NT2/D1 (cell line): ENCODE measurements around the gene KBTBD2.
"Not testable (repeated sequence)": the region's sequence is repeated elsewhere in the genome, so short reads cannot be mapped to it uniquely, and the experiment has no call there.

ENCODE experiments used
- DNase-seq: peaks from one replicate; pipeline ENCODE4 v3.0.0-alpha.2; 2011; ENCODE audit warnings: low read depth, low spot score
- H3K27me3 ChIP-seq: 2 replicates; pipeline ENCODE4 v1.6.0; 2011; ENCODE audit warnings: mild to moderate bottlenecking; ENCODE audit not compliant: insufficient read length, insufficient read depth
- H3K36me3 ChIP-seq: 2 replicates; pipeline ENCODE4 v1.6.1; 2011; ENCODE audit warnings: mild to moderate bottlenecking, low read length, mixed read lengths; ENCODE audit not compliant: insufficient read depth, insufficient read length
- H3K4me1 ChIP-seq: 2 replicates; pipeline ENCODE4 v1.5.1; 2011; ENCODE audit not compliant: insufficient read depth, insufficient read length
- H3K4me3 ChIP-seq: 2 replicates; pipeline ENCODE4 v1.5.1; 2011; ENCODE audit warnings: low read depth; ENCODE audit not compliant: insufficient read length
- H3K9ac ChIP-seq: 2 replicates; pipeline ENCODE4 v1.6.0; 2011; ENCODE audit warnings: low read depth; ENCODE audit not compliant: insufficient read length
- H3K9me3 ChIP-seq: 2 replicates; pipeline ENCODE4 v1.5.1; 2011; ENCODE audit warnings: mild to moderate bottlenecking, low read length; ENCODE audit not compliant: insufficient read depth
- SUZ12 ChIP-seq: IDR thresholded peaks from 2 replicates; pipeline ENCODE4 v1.6.1; 2011; ENCODE audit not compliant: insufficient read length, insufficient read depth; ENCODE audit errors: extremely low read depth
- YY1 ChIP-seq: IDR thresholded peaks from 2 replicates; pipeline ENCODE4 v1.6.1; 2011; ENCODE audit not compliant: insufficient read length, insufficient read depth
- ZNF274 ChIP-seq: IDR thresholded peaks from 2 replicates; pipeline ENCODE4 v1.6.1; 2011; ENCODE audit warnings: mild to moderate bottlenecking, low read depth, low read length

The KBTBD2 gene

DNA sequence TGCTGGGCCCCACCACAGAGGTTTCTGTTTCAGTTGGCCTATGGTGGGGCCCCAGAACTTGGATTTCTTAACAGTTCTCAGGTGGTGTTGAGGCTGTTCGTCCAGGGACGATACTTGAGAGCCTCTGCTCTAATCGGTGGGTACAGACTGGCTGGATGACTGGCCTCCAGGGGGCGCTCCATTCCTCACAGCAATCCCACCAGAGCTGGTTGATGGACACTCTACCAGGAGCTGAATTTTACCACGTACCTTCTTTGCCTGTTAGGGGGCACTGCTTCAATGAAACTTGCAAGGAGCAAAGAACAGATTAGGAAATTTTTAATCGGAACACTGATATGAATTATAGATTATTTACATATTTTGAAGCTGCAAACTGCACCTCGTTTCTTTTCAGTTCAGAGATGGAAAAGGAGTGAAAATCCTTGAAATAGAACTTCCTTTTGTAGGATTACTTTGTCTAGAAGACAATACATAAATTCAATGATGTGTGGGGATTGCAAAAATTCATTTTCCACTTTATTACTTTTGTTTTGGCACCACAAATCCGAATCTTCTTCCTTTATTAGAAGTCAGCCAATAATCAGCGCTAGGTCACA lies 44.8 kb downstream of the KBTBD2 start:
- H3K4me1 ChIP-seq = no peaks in the 10 kb centered on the region
- H3K36me3 ChIP-seq = no peaks in the 10 kb centered on the region
- no peak overlapping the region for H3K4me3 ChIP-seq
- no peak overlapping the region for H3K9ac ChIP-seq
- no peaks in the 10 kb centered on the region for H3K9me3 ChIP-seq
- DNase-seq = peak; percentile 57
- TF ChIP-seq SUZ12 = no peak
- no peak for TF ChIP-seq YY1
- TF ChIP-seq ZNF274 = no peak
- no peaks in the 10 kb centered on the region for H3K27me3 ChIP-seq

DNA sequence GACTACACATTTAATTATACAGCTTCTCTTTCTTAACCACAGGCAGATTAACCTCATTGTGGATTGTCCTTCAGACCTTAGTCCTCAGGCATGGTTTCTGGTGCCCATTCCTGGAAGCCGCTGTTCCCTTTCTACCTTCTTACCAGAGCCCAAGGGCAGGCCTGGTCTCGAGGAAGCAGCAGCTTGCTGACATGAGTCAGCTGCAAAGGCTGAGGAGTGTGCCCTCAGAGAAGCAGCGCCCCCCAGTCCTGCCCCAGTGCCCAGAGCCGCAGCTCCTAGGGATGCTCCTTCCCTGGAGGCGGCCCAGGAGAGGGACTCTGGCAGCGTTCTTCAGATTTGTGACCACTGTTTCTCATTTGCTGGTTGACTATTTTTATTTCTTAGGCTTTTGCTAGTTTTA lies 46.8 kb downstream of the KBTBD2 start:
- H3K36me3 ChIP-seq, DNase-seq, H3K27me3 ChIP-seq, H3K9me3 ChIP-seq, H3K4me3 ChIP-seq, H3K9ac ChIP-seq, H3K4me1 ChIP-seq: not testable (repeated sequence)

DNA sequence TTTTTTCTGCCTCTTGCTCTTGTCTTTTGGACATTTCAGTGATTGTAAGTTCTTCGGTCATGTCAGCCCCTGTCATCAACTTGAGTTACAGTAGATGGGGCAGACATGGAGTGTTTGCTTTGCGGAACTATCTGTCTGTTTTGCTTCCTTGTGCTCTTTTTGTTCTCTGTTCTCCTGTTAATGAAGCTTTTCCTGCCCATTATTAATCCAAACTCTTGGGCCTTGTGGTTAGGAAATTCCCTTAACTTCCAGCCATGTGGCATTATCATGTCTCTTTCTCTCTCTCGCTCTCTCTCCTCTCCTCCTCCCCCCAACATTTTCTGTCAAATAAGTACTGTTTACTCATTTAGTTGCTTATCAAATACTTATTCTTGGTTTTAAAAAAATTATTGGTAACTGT lies 47.8 kb downstream of the KBTBD2 start:
- H3K27me3 ChIP-seq, H3K9ac ChIP-seq, H3K9me3 ChIP-seq, H3K4me1 ChIP-seq, H3K36me3 ChIP-seq, H3K4me3 ChIP-seq: not testable (repeated sequence)
- peak; percentile 32 for DNase-seq

DNA sequence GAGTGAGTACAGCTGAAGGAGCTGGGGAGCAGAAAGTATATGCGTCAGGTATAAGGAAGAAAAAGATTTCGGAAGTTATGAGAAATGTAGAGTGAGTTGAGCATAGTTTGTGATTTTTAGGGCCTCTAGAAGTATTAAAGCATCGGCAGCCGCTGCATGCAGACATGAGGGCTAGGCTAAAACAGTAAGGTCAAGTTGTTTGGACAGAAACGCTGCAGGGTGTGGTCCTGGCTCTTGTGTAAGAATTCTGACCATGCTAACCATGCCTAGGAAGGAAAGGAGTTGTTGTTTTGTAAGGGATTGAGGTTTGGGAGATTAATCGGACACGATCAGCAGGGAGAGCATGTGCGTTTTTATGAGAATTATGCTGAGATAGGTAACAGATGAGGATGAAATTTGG lies 51.7 kb downstream of the KBTBD2 start:
- DNase-seq, H3K4me1 ChIP-seq, H3K4me3 ChIP-seq, H3K27me3 ChIP-seq, H3K9me3 ChIP-seq, H3K36me3 ChIP-seq, H3K9ac ChIP-seq: not testable (repeated sequence)

DNA sequence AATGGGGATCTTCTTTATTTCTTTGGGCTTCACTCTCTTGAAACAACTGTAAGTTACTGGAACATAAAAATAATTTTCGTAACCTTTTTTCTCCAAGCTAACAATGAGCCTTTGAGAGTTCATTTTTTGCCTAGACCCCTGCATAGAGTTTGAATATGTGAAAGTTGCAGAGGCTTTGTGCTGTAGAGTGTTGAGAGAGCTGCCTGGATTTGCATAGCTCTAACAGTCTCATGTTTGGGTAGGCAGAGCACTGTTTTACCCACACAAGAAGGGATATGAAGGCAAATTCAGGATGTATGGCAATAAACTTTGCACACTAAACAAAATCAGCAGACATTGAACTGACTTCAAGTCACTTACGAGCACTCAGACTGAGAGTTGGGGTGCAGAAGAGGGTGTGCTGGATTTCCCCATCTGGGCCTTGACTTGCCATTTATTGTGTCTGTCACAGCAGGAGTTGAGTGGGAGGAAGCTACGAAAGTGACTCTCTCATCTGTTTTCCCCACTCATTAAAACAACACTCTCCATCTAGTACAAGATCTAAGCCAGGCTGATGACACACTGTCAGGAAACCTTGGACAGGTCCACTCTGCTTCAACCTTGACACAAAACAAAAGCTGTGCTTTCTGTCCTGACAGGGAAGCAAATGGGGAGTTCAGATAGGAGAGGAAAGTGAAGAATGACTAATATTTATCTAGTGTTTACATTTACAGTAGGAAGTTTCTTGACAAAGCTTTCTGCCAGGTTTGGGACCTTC lies 62.4 kb downstream of the KBTBD2 start:
- peaks cover 21% of the 10 kb centered on the region; the same call in 1 of the 2 replicates for H3K9me3 ChIP-seq
- not testable (repeated sequence) for DNase-seq, H3K9ac ChIP-seq, H3K4me1 ChIP-seq, H3K4me3 ChIP-seq, H3K27me3 ChIP-seq, H3K36me3 ChIP-seq
